A673 (cell line): ENCODE results near the gene CCSER1. TPM values are rescaled to one million over a fixed set of nuclear protein-coding genes. Genes with fewer than 3 reads are reported as not detected.

Experiments
- BruUV-seq: library from RNA; stranded (reverse); fragments of 400-500 nt; replicated peaks from 2 replicates; lab custom pipeline; 2021; lab: Mats Ljungman, UMichigan
- CTCF ChIA-PET: fragments of 300-600 bp; sonication (Branson Sonifier 250); formaldehyde crosslinking; loops from one replicate; lab custom pipeline; 2022; ENCODE audit warnings: antibody characterized with exemption; lab: Charles Lee
- POLR2A ChIA-PET: fragments of 300-600 bp; sonication (Branson Sonifier 250); formaldehyde crosslinking; loops from one replicate; lab custom pipeline; 2022; ENCODE audit warnings: antibody characterized with exemption; ENCODE audit not compliant: low non-redundant PET; lab: Charles Lee
- DNase-seq: peaks from one replicate; pipeline ENCODE4 v3.0.0-alpha.2; 2015; ENCODE audit warnings: low spot score
- H3K27ac ChIP-seq: fragments of 200-600 bp; sonication (generic); 2 replicates; pipeline ENCODE4 v1.5.1; 2016; ENCODE audit warnings: mixed run types, low read depth, mild to moderate bottlenecking, mixed read lengths, antibody characterized with exemption, low read length; ENCODE audit not compliant: poor library complexity, severe bottlenecking
- H3K27me3 ChIP-seq: fragments of 200-600 bp; sonication (generic); replicated peaks from 2 replicates; pipeline ENCODE4 v1.6.1; 2017; ENCODE audit warnings: mixed run types, low read depth, mild to moderate bottlenecking, mixed read lengths, antibody characterized with exemption, low read length; ENCODE audit not compliant: insufficient read depth, poor library complexity
- H3K36me3 ChIP-seq: fragments of 200-600 bp; sonication (generic); 2 replicates; pipeline ENCODE4 v1.6.1; 2016; ENCODE audit warnings: mixed run types, mild to moderate bottlenecking, mixed read lengths, antibody characterized with exemption, low read length; ENCODE audit not compliant: insufficient read depth, poor library complexity, severe bottlenecking
- H3K4me1 ChIP-seq: fragments of 200-600 bp; sonication (generic); 2 replicates; pipeline ENCODE4 v1.6.1; 2017; ENCODE audit warnings: mixed run types, mild to moderate bottlenecking, mixed read lengths, antibody characterized with exemption, low read length; ENCODE audit not compliant: insufficient read depth, poor library complexity, severe bottlenecking
- H3K4me3 ChIP-seq: fragments of 200-600 bp; sonication (generic); 2 replicates; pipeline ENCODE4 v1.5.1; 2016; ENCODE audit warnings: low read depth, mixed run types, mild to moderate bottlenecking, mixed read lengths, low read length; ENCODE audit not compliant: poor library complexity, severe bottlenecking
- H3K9me3 ChIP-seq: fragments of 200-600 bp; sonication (generic); 2 replicates; pipeline ENCODE4 v1.6.1; 2016; ENCODE audit warnings: mixed run types, low read depth, mild to moderate bottlenecking, mixed read lengths, antibody characterized with exemption, low read length; ENCODE audit not compliant: poor library complexity, severe bottlenecking
- CTCF ChIP-seq: fragments of 300-800, 200-600 bp; sonication (generic); conservative IDR thresholded peaks from 2 replicates; pipeline ENCODE4 v1.5.1; 2017; ENCODE audit warnings: low read depth, mild to moderate bottlenecking, antibody characterized with exemption, low read length, moderate library complexity, mixed read lengths
- EZH2 ChIP-seq: fragments of 200-600 bp; sonication (generic); IDR thresholded peaks from 2 replicates; pipeline ENCODE4 v1.6.1; 2017; ENCODE audit warnings: borderline replicate concordance, low read depth, mild to moderate bottlenecking, mixed read lengths, antibody characterized with exemption, low read length; ENCODE audit not compliant: poor library complexity, severe bottlenecking
- intact Hi-C: fragments of 100-400 bp; cut with micrococcal nuclease; formaldehyde crosslinking; loops from one replicate; pipeline ENCODE4 v1.10.0; 2022; ENCODE audit not compliant: unreplicated experiment
- total RNA-seq: library from RNA; stranded (reverse); gene quantifications from 2 replicates; pipeline ENCODE4 v1.2.3, GENCODE V29; 2021

Gene CCSER1
- total RNA-seq, 1 experiment from 2014 or later: not detected

GRCh38 chr4:90442619-90443018 is 315.4 kb downstream of the CCSER1 start:
- H3K4me3 ChIP-seq: no peak overlapping the region
- no peaks in the 10 kb centered on the region for H3K4me1 ChIP-seq
- no TSS peak for BruUV-seq
- no peak for DNase-seq
- H3K9me3 ChIP-seq: no peaks in the 10 kb centered on the region
- CTCF ChIA-PET: no interaction called here
- POLR2A ChIA-PET: no interaction called here
- H3K27ac ChIP-seq: no peak overlapping the region
- no peak for TF ChIP-seq CTCF
- TF ChIP-seq EZH2: no peak
- no peaks in the 10 kb centered on the region for H3K27me3 ChIP-seq
- intact Hi-C loops: no loop called here
- H3K36me3 ChIP-seq: no peaks in the 10 kb centered on the region

GRCh38 chr4:90443231-90443630 is 316.0 kb downstream of the CCSER1 start:
- TF ChIP-seq EZH2 (no peak), CTCF (no peak)
- CTCF ChIA-PET: no interaction called here
- DNase-seq: no peak
- Histone ChIP-seq H3K4me1 (no peaks in the 10 kb centered on the region), H3K27ac (no peak overlapping the region), H3K4me3 (no peak overlapping the region), H3K36me3 (no peaks in the 10 kb centered on the region), H3K27me3 (no peaks in the 10 kb centered on the region), H3K9me3 (no peaks in the 10 kb centered on the region)
- BruUV-seq: no TSS peak
- intact Hi-C loops: no loop called here
- POLR2A ChIA-PET: no interaction called here

GRCh38 chr4:90444904-90445303 is 317.7 kb downstream of the CCSER1 start:
- Histone ChIP-seq H3K9me3 (no peaks in the 10 kb centered on the region), H3K27me3 (no peaks in the 10 kb centered on the region), H3K4me3 (no peak overlapping the region), H3K36me3 (no peaks in the 10 kb centered on the region), H3K4me1 (no peaks in the 10 kb centered on the region), H3K27ac (peak overlapping the region; percentile 37)
- ChIA-PET CTCF (no interaction called here), POLR2A (no interaction called here)
- no peak for TF ChIP-seq EZH2
- no peak for TF ChIP-seq CTCF
- intact Hi-C loops: no loop called here
- BruUV-seq: no TSS peak
- no peak for DNase-seq
